Neural cell (in vitro differentiated cells): Measurements from ENCODE around the gene GNAQ.

Experiments
- CTCF ChIP-seq: fragments of 450-650 bp; IDR thresholded peaks from 2 replicates; pipeline ENCODE4 v1.5.1; 2014; ENCODE audit warnings: antibody characterized with exemption, mild to moderate bottlenecking, moderate library complexity; ENCODE audit not compliant: poor library complexity, severe bottlenecking
- EP300 ChIP-seq: fragments of 450-650 bp; conservative IDR thresholded peaks from 2 replicates; pipeline ENCODE4 v1.6.1; 2014; ENCODE audit warnings: antibody characterized with exemption, mild to moderate bottlenecking, moderate library complexity; ENCODE audit not compliant: poor library complexity, severe bottlenecking
- EZH2 ChIP-seq: fragments of 200-600, 300-800 bp; shearing (Covaris generic), sonication (generic); IDR thresholded peaks from 2 replicates; pipeline ENCODE4 v1.6.1; 2014; ENCODE audit warnings: antibody characterized with exemption, low read length, borderline replicate concordance, mild to moderate bottlenecking; ENCODE audit not compliant: insufficient read depth, poor library complexity, severe bottlenecking
- POLR2AphosphoS5 ChIP-seq: IDR thresholded peaks from 2 replicates; pipeline ENCODE4 v1.6.1; 2012
- RAD21 ChIP-seq: fragments of 450-650 bp; conservative IDR thresholded peaks from 2 replicates; pipeline ENCODE4 v1.6.1; 2014; ENCODE audit warnings: antibody characterized with exemption, mild to moderate bottlenecking, moderate library complexity
- SMC3 ChIP-seq: fragments of 450-650 bp; conservative IDR thresholded peaks from 2 replicates; pipeline ENCODE4 v1.6.1; 2014; ENCODE audit warnings: antibody characterized with exemption, mild to moderate bottlenecking, moderate library complexity; ENCODE audit not compliant: poor library complexity
- TAF1 ChIP-seq: IDR thresholded peaks from 2 replicates; pipeline ENCODE4 v1.6.1; 2012; ENCODE audit warnings: low read depth
- TF ChIP-seq, protein P1 (sequence below): IDR thresholded peaks from 2 replicates; pipeline ENCODE4 v1.6.1; 2012; ENCODE audit warnings: borderline replicate concordance

DNA sequence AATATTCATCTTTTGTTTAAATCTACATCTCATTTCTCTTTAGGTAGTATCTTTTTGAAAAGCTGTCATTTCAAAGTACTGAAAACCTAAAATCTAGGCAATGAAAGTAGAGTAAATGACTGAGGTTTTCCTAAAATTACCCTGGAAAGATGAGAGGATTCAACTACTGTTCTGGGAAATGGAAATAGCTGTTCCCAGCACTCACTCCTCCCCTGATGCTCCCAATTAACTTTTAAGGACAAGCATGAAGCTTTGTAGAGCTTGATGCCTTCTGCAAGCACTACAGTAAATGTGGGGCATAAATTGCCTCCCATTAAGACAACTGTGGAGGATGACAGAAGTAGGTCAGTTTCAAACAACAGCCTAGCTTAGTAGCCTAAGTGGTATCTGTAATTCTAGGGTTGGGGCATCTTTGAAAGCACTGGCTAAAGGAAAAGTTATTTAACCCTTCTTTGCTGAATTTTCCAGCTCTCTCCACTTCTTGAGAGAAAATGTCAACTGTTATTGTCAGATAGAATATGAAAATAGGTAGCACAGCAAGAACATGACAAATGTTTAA lies 283.3 kb downstream of the GNAQ start:
- TF ChIP-seq EZH2 (no peak), CTCF (no peak), SMC3 (no peak), EP300 (no peak), POLR2AphosphoS5 (peak; percentile 66), RAD21 (no peak), TAF1 (no peak)
- TF ChIP-seq, protein P1, sequence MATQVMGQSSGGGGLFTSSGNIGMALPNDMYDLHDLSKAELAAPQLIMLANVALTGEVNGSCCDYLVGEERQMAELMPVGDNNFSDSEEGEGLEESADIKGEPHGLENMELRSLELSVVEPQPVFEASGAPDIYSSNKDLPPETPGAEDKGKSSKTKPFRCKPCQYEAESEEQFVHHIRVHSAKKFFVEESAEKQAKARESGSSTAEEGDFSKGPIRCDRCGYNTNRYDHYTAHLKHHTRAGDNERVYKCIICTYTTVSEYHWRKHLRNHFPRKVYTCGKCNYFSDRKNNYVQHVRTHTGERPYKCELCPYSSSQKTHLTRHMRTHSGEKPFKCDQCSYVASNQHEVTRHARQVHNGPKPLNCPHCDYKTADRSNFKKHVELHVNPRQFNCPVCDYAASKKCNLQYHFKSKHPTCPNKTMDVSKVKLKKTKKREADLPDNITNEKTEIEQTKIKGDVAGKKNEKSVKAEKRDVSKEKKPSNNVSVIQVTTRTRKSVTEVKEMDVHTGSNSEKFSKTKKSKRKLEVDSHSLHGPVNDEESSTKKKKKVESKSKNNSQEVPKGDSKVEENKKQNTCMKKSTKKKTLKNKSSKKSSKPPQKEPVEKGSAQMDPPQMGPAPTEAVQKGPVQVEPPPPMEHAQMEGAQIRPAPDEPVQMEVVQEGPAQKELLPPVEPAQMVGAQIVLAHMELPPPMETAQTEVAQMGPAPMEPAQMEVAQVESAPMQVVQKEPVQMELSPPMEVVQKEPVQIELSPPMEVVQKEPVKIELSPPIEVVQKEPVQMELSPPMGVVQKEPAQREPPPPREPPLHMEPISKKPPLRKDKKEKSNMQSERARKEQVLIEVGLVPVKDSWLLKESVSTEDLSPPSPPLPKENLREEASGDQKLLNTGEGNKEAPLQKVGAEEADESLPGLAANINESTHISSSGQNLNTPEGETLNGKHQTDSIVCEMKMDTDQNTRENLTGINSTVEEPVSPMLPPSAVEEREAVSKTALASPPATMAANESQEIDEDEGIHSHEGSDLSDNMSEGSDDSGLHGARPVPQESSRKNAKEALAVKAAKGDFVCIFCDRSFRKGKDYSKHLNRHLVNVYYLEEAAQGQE = peak; percentile 91
